Measurements from ENCODE around the gene FBXO44.

Gene FBXO44

GRCh38 chr1:11712285-11712684, 57.6 kb downstream of the FBXO44 start:
- TF ChIP-seq CTCF (IDR thresholded peaks at IDR 0.05; ENCODE audit: low read depth, low read length), result no peak
- no peak overlapping the region for H3K4me3 ChIP-seq (ENCODE audit: low read depth, low read length)

All from WI38 (cell line).